Measurements from ENCODE around the gene CPLANE2. TPM values are rescaled to one million over a fixed set of nuclear protein-coding genes. Genes with fewer than 3 reads are reported as not detected.
A peak's percentile ranks its signal among the peaks of the same experiment; 100 is the strongest.
"Not testable (repeated sequence)": the region's sequence is repeated elsewhere in the genome, so short reads cannot be mapped to it uniquely, and the experiment has no call there.

Gene CPLANE2
- total RNA-seq, 2 experiments from 2014 or later, result 2.7 to 4.0 TPM

GRCh38 chr1:16246961-16247360 is 10.0 kb upstream of the CPLANE2 start:
- H3K9me3 Mint-ChIP-seq, result no peaks in the 10 kb centered on the region
- CTCF ChIA-PET, result interaction anchor here (0.8 to 2.3 kb wide), 4 partner anchors 9 to 171 kb away, joined by 3 to 6 read pairs (median 4); no protein-coding TSS in a partner anchor
- no peaks in the 10 kb centered on the region for H3K27me3 Mint-ChIP-seq (ENCODE audit: low read depth)
- no peak for DNase-seq
- peaks cover 25% of the 10 kb centered on the region for H3K4me1 Mint-ChIP-seq (ENCODE audit: low read depth)
- H3K27ac Mint-ChIP-seq, result peak overlapping the region; percentile 35
- intact Hi-C loops (cut with micrococcal nuclease), result no loop called here
- peaks cover 1% of the 10 kb centered on the region for H3K36me3 Mint-ChIP-seq (ENCODE audit: low read depth)
- H3K4me3 Mint-ChIP-seq, result no peak overlapping the region

GRCh38 chr1:16246239-16246638 is 9.3 kb upstream of the CPLANE2 start:
- H3K4me3 Mint-ChIP-seq; H3K9me3 Mint-ChIP-seq; DNase-seq; intact Hi-C loops (cut with micrococcal nuclease); H3K27ac Mint-ChIP-seq; H3K27me3 Mint-ChIP-seq (ENCODE audit: low read depth); H3K36me3 Mint-ChIP-seq (ENCODE audit: low read depth): not testable (repeated sequence)
- CTCF ChIA-PET, result interaction anchor here (0.9 to 3.1 kb wide), 3 partner anchors 42 to 328 kb away, joined by 3 to 22 read pairs (median 14); no protein-coding TSS in a partner anchor
- H3K4me1 Mint-ChIP-seq (ENCODE audit: low read depth), result peaks cover 25% of the 10 kb centered on the region

- CTCF ChIA-PET, result interaction anchor here (0.9 to 3.1 kb wide), 4 partner anchors 42 to 327 kb away, joined by 3 to 22 read pairs (median 8); no protein-coding TSS in a partner anchor
- no peaks in the 10 kb centered on the region for H3K27me3 Mint-ChIP-seq (ENCODE audit: low read depth)
- no peak overlapping the region for H3K4me3 Mint-ChIP-seq
- intact Hi-C loops (cut with micrococcal nuclease), result loop anchor here (2.0 kb wide), 1 partner anchor 121 kb away; the partner anchor contains the start of gene SZRD1
- H3K4me1 Mint-ChIP-seq (ENCODE audit: low read depth), result peaks cover 21% of the 10 kb centered on the region
- no peak overlapping the region for H3K27ac Mint-ChIP-seq
- DNase-seq, result no peak
- H3K36me3 Mint-ChIP-seq (ENCODE audit: low read depth), result peaks cover 1% of the 10 kb centered on the region
- no peaks in the 10 kb centered on the region for H3K9me3 Mint-ChIP-seq
These were observed 8.7 kb upstream of the CPLANE2 start for GRCh38 chr1:16245476-16246196.

DNA sequence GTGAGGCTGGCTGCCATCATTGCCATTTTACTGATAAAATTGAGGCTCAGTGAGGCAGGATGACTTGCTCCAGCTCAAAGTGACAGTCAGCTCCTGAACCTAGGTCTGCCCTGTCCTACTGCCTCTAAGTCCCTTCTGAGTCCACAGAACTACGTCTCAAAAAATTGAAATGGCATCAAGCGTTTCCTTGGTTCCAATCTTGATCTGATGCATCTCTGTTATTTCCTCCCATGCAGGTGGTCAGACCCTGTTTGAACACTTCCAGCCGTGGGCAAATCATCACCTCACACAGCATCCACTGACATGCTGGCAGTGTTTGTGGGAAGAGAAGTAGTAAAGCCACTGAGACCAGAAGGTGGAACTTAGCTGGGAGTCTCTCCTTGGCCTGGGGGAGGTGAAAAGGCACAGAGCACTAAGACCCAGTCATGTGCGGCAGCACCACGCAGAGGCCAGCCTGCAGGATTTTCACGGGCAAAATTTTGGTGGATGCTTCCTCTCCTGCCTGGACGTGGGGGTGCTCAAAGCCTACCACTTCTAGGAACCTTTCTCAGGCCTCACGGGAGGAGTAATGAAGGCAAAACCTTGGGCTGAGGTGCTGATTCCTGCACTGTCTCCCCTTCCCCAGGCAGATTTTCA is 7.8 kb upstream of the CPLANE2 start:
- Mint-ChIP-seq H3K27ac (no peak overlapping the region), H3K27me3 (ENCODE audit: low read depth) (no peaks in the 10 kb centered on the region), H3K4me1 (ENCODE audit: low read depth) (peaks cover 16% of the 10 kb centered on the region), H3K4me3 (no peak overlapping the region), H3K9me3 (no peaks in the 10 kb centered on the region), H3K36me3 (ENCODE audit: low read depth) (peaks cover 1% of the 10 kb centered on the region)
- intact Hi-C loops (cut with micrococcal nuclease), result loop anchor here (1.0 to 2.0 kb wide), 5 partner anchors 38 to 235 kb away; partner anchors contain the start of gene SZRD1
- CTCF ChIA-PET, result interaction anchor here (0.6 to 3.1 kb wide), 14 partner anchors 12 to 171 kb away, joined by 3 to 22 read pairs (median 4); partner anchors contain the start of gene FAM131C
- DNase-seq, result no peak

DNA sequence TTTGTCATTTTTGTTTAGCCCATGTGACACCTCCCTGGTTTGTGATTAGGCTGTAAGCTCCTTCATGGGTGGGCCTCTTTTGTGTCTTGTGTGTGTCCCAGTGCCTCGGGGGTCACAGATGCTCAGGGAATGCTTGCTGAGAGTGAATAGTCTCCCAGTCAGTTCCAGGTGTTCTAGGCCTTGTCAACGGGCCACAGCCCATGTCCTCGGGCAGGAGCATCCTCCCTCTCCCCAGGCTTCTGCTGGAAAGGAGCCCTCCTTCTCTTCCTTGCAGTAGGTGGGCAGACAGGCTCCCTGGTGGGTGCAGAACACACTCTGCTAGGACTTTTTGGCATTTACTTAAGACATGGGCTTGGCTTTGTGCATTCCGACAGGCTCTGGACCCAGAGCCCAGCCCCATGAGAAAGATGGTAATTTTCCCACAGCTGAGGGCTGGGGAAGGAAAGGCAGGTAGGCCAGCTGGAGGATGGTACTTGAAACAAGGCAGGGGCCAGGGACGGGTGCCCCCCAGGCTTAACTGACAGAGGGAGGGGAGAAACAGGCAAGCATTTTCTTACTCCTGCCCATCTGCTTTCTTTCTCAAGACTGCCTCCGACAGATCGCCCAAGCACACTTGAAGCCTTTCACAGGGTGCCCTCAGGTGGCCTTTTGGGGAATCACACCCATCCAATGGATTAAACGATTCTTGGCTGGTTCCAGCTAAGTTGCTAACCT is 7.1 kb upstream of the CPLANE2 start:
- peak; percentile 91 for DNase-seq
- Mint-ChIP-seq H3K27me3 (ENCODE audit: low read depth) (no peaks in the 10 kb centered on the region), H3K4me3 (no peak overlapping the region), H3K4me1 (ENCODE audit: low read depth) (peaks cover 10% of the 10 kb centered on the region), H3K27ac (no peak overlapping the region), H3K36me3 (ENCODE audit: low read depth) (peaks cover 1% of the 10 kb centered on the region), H3K9me3 (no peaks in the 10 kb centered on the region)
- intact Hi-C loops (cut with micrococcal nuclease), result loop anchor here (1.0 to 2.0 kb wide), 5 partner anchors 38 to 235 kb away; partner anchors contain the start of gene SZRD1
- CTCF ChIA-PET, result interaction anchor here (0.6 to 3.1 kb wide), 15 partner anchors 13 to 196 kb away, joined by 3 to 22 read pairs (median 4); partner anchors contain the start of gene FAM131C

- Mint-ChIP-seq H3K4me1 (ENCODE audit: low read depth) (peaks cover 5% of the 10 kb centered on the region), H3K9me3 (no peaks in the 10 kb centered on the region), H3K27ac (no peak overlapping the region), H3K36me3 (ENCODE audit: low read depth) (peaks cover 1% of the 10 kb centered on the region), H3K27me3 (ENCODE audit: low read depth) (no peaks in the 10 kb centered on the region), H3K4me3 (no peak overlapping the region)
- CTCF ChIA-PET, result interaction anchor here (0.9 to 3.1 kb wide), 4 partner anchors 39 to 196 kb away, joined by 4 to 22 read pairs (median 16); no protein-coding TSS in a partner anchor
- DNase-seq, result no peak
- intact Hi-C loops (cut with micrococcal nuclease), result no loop called here
These were observed 6.2 kb upstream of the CPLANE2 start for GRCh38 chr1:16243215-16243610.

- no peak overlapping the region for H3K27ac Mint-ChIP-seq
- peaks cover 1% of the 10 kb centered on the region for H3K36me3 Mint-ChIP-seq (ENCODE audit: low read depth)
- no peaks in the 10 kb centered on the region for H3K27me3 Mint-ChIP-seq (ENCODE audit: low read depth)
- no peak overlapping the region for H3K4me3 Mint-ChIP-seq
- CTCF ChIA-PET, result interaction anchor here (0.9 to 3.1 kb wide), 2 partner anchors 121 to 197 kb away, joined by 4 to 19 read pairs; no protein-coding TSS in a partner anchor
- intact Hi-C loops (cut with micrococcal nuclease), result no loop called here
- no peak for DNase-seq
- peaks cover 7% of the 10 kb centered on the region for H3K4me1 Mint-ChIP-seq (ENCODE audit: low read depth)
- H3K9me3 Mint-ChIP-seq, result no peaks in the 10 kb centered on the region
These were observed 5.7 kb upstream of the CPLANE2 start for GRCh38 chr1:16242556-16243214.

DNA sequence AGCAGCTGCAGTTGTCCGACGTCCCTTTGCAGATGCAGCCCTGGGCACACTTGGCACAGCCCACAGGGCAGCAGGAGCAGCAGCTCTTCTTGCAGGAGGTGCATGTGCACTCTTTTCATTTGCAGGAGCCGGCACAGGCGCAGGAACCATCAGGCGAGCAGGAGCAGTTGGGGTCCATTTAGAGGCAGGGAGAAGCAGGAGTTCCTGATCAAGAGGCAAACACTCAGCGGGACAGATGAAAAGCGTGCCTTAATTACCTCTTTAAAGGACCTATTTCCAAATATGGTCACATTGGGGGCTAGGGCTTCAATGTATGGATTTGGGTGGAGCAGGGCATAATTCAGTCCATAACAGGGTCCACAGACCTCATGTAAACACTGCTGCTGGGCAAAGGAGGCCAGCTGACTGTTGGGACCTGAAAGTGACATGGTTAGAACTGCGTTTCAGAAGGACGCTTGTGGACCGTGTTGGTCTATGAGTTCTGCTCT is 4.3 kb upstream of the CPLANE2 start:
- DNase-seq, result no peak
- intact Hi-C loops (cut with micrococcal nuclease), result no loop called here
- Mint-ChIP-seq H3K36me3 (ENCODE audit: low read depth) (no peaks in the 10 kb centered on the region), H3K4me3 (no peak overlapping the region), H3K4me1 (ENCODE audit: low read depth) (peaks cover 13% of the 10 kb centered on the region), H3K27ac (no peak overlapping the region), H3K9me3 (no peaks in the 10 kb centered on the region), H3K27me3 (ENCODE audit: low read depth) (no peaks in the 10 kb centered on the region)
- CTCF ChIA-PET, result interaction anchor here (0.9 kb wide), 1 partner anchor 16 kb away, joined by 4 read pairs; no protein-coding TSS in a partner anchor

- peaks cover 17% of the 10 kb centered on the region for H3K4me1 Mint-ChIP-seq (ENCODE audit: low read depth)
- H3K9me3 Mint-ChIP-seq, result no peaks in the 10 kb centered on the region
- CTCF ChIA-PET, result interaction anchor here (0.9 kb wide), 1 partner anchor 15 kb away, joined by 4 read pairs; no protein-coding TSS in a partner anchor
- DNase-seq, result no peak
- H3K4me3 Mint-ChIP-seq, result no peak overlapping the region
- intact Hi-C loops (cut with micrococcal nuclease), result loop anchor here (10.0 kb wide), 2 partner anchors 255 to 405 kb away; no protein-coding TSS in a partner anchor
- H3K27me3 Mint-ChIP-seq (ENCODE audit: low read depth), result no peaks in the 10 kb centered on the region
- no peaks in the 10 kb centered on the region for H3K36me3 Mint-ChIP-seq (ENCODE audit: low read depth)
- no peak overlapping the region for H3K27ac Mint-ChIP-seq
These were observed 3.0 kb upstream of the CPLANE2 start for GRCh38 chr1:16239972-16240491.

- DNase-seq, result no peak
- H3K36me3 Mint-ChIP-seq (ENCODE audit: low read depth), result no peaks in the 10 kb centered on the region
- peak overlapping the region; percentile 88 for H3K27ac Mint-ChIP-seq
- intact Hi-C loops (cut with micrococcal nuclease), result loop anchor here (1.0 to 10.0 kb wide), 5 partner anchors 20 to 403 kb away; partner anchors contain the start of gene SZRD1
- no peaks in the 10 kb centered on the region for H3K9me3 Mint-ChIP-seq
- H3K4me1 Mint-ChIP-seq (ENCODE audit: low read depth), result peaks cover 14% of the 10 kb centered on the region
- peak overlapping the region; percentile 84 for H3K4me3 Mint-ChIP-seq
- H3K27me3 Mint-ChIP-seq (ENCODE audit: low read depth), result no peaks in the 10 kb centered on the region
- CTCF ChIA-PET, result interaction anchor here (0.6 to 2.3 kb wide), 4 partner anchors 11 to 679 kb away, joined by 3 to 7 read pairs (median 5); no protein-coding TSS in a partner anchor
These were observed 404 bp upstream of the CPLANE2 start for GRCh38 chr1:16237343-16237830.

Data from activated naive CD4-positive, alpha-beta T cell treated with anti-CD3 and anti-CD28 coated beads for 36 hours (primary cell).